K562 (cell line): ENCODE results near the gene PRRC2A. TPM values are rescaled to one million over a fixed set of nuclear protein-coding genes. Genes with fewer than 3 reads are reported as not detected.

Experiments used
- AFF1 ChIP-seq, 2 experiments: fragments of 450-650 bp; IDR thresholded peaks; 2 replicates each; pipeline ENCODE4 v1.6.1; 2018; ENCODE audit warnings: mild to moderate bottlenecking in 2 of 2, low read depth in 1 of 2; ENCODE audit not compliant: partially characterized antibody in 2 of 2
- CBX2 ChIP-seq: fragments of 200-600 bp; sonication (generic); IDR thresholded peaks from one replicate; pipeline ENCODE4 v1.6.1; 2012; ENCODE audit warnings: mild to moderate bottlenecking, low read length, inconsistent platforms; ENCODE audit not compliant: insufficient read depth, poor library complexity, severe bottlenecking
- CEBPZ ChIP-seq: fragments of 150-350 bp; IDR thresholded peaks from 2 replicates; pipeline ENCODE4 v1.6.1; 2014; ENCODE audit warnings: low read depth, mild to moderate bottlenecking, low read length, borderline replicate concordance
- CREB1 ChIP-seq, 2 experiments: sonication (generic) in 1 of 2; formaldehyde crosslinking in 1 of 2; IDR thresholded peaks; 2 replicates each; pipeline versions ENCODE4 v1.6.1 to v1.8.0; 2012 to 2022; ENCODE audit warnings: inconsistent platforms in 1 of 2, mild to moderate bottlenecking in 1 of 2, missing genetic modification reagents in 1 of 2, moderate library complexity in 1 of 2
- SMARCC2 ChIP-seq: fragments of 450-650 bp; IDR thresholded peaks from 2 replicates; pipeline ENCODE4 v1.6.1; 2017; ENCODE audit warnings: antibody characterized with exemption, moderate library complexity, mild to moderate bottlenecking, low read depth
- ZNF561 ChIP-seq: fragments of 450-650 bp; formaldehyde crosslinking; conservative IDR thresholded peaks from 2 replicates; pipeline ENCODE4 v1.4.0; 2020; ENCODE audit warnings: mild to moderate bottlenecking, moderate library complexity
- polyA plus RNA-seq, 8 experiments: library from polyadenylated mRNA; depleted of rRNA in 4 of 8; stranded (reverse) in 5 of 8; unstranded in 3 of 8; fragments of >200 nt; fragmentation: Nextera tagmentation in 2 of 8; fragmentation: Illumina TruSeq in 1 of 8; extraction: Ambion mirVana in 2 of 8; extraction: Trizol in 1 of 8; gene quantifications; 2 replicates each; pipeline versions ENCODE4 v1.2.1 to v1.2.3, GENCODE V29; 2011 to 2014; ENCODE audit warnings: inconsistent platforms in 1 of 8, missing spikeins in 1 of 8
- total RNA-seq, 7 experiments: library from RNA; depleted of rRNA in 6 of 7; stranded (reverse); fragments of >200 nt in 6 of 7; fragmentation: Illumina TruSeq in 2 of 7; extraction: Trizol in 2 of 7; gene quantifications; 2 replicates each; pipeline versions ENCODE4 v1.2.1 to v1.2.3, GENCODE V29; 2011 to 2021; ENCODE audit warnings: low replicate concordance in 1 of 7

PRRC2A gene
- total and polyA plus RNA-seq, 9 of the 15 experiments (the other 6 are each of a cell fraction or from before 2014, with no cell fraction given): 1.0 to 332 (median 63.0) TPM

DNA sequence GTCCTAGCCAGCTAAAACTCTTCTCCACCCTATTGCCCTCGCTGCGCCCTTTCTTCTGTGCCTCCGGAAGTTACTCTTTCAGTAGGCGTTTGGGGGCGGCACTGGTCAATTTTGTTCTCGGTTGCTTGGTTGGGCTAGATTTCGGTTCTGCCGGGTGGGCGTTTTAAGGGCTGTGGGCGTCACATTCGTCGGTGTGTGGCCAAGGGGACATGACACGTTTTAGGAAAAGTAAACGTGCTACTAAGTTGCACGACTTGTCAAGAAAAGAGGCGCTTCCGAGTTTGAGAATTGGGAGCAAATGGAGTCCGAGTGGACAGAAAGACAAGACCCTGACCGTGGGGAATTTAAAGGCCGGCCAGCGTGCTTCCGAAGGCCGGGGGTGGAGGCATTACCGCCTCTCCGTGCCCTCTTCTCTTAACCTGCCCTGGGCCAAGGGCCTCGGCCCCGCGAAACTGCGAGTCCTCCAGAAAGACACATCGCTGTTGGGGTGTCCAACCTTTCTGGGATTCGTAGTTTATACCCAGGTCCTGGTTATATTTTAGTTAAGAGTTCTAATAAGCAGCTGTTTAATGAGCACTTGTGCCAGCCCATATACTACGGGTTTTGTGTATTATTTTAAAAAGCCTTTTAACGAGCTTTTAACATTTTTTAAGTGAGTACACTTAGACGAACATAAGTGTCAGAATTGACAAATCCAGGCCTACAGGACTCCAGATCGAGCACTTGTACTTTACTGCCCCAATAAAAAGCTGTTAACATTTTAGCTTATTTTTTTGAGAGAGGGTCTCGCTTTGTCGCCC is 32.6 kb downstream of the PRRC2A start (continued):
- TF ChIP-seq CEBPZ (no peak), CBX2 (no peak), ZNF561 (CRISPR knock-in tag) (0 out of 2 replicates have a peak, but pooled peaks have one; percentile 57), SMARCC2 (peak; percentile 70), AFF1 (IDR thresholded peaks at IDR 0.05; ENCODE audit: low read depth in 1 of 2, partially characterized antibody in 2 of 2) (peak; percentile 81 to 87), CREB1 (IDR thresholded peaks at IDR 0.05) (no peak), CREB1 (CRISPR knock-in tag; IDR thresholded peaks at IDR 0.05) (no peak)
